ENCODE results near the gene CNKSR1. TPM values are rescaled to one million over a fixed set of nuclear protein-coding genes. Genes with fewer than 3 reads are reported as not detected.
A peak's percentile ranks its signal among the peaks of the same experiment; 100 is the strongest.

CNKSR1 gene
- 21.9 TPM for total RNA-seq

GRCh38 chr1:26177182-26177684 is at the start of gene CNKSR1:
CNKSR1 (plus strand) TSS chr1:26177491; CDS start chr1:26177548, 57 bp downstream.
- H3K9me3 ChIP-seq, result no peaks in the 10 kb centered on the region
- peak within 1 kb of the TSS; percentile 53 for H3K27ac ChIP-seq
- no peak for TF ChIP-seq POLR2AphosphoS5 (IDR thresholded peaks at IDR 0.05; ENCODE audit: insufficient read depth in 1 of 2, low read depth in 1 of 2)
- no peak for TF ChIP-seq CTCF (IDR thresholded peaks at IDR 0.05)
- no peak for TF ChIP-seq POLR2A (IDR thresholded peaks at IDR 0.05)
- no peaks in the 10 kb centered on the region for H3K27me3 ChIP-seq
- DNase-seq (ENCODE audit: extremely low spot score in 2 of 2), result no peak
- no peaks in the 10 kb centered on the region for H3K36me3 ChIP-seq
- intact Hi-C loops (cut with DNase I), result no loop called here
- H3K4me1 ChIP-seq, result peaks cover 10% of the 10 kb centered on the region
- H3K4me3 ChIP-seq, result peak within 1 kb of the TSS in 1 of 2 donors; percentile 34

GRCh38 chr1:26129778-26130177 is 47.5 kb upstream of the CNKSR1 start:
- no peak overlapping the region for H3K27ac ChIP-seq
- no peaks in the 10 kb centered on the region for H3K27me3 ChIP-seq
- TF ChIP-seq CTCF (IDR thresholded peaks at IDR 0.05) (no peak), POLR2A (IDR thresholded peaks at IDR 0.05) (no peak), POLR2AphosphoS5 (IDR thresholded peaks at IDR 0.05; ENCODE audit: insufficient read depth in 1 of 2, low read depth in 1 of 2) (no peak)
- H3K4me1 ChIP-seq, result peaks cover 26% of the 10 kb centered on the region
- intact Hi-C loops (cut with DNase I), result no loop called here
- H3K9me3 ChIP-seq, result no peaks in the 10 kb centered on the region
- no peaks in the 10 kb centered on the region for H3K36me3 ChIP-seq
- H3K4me3 ChIP-seq, result no peak overlapping the region
- no peak for DNase-seq (ENCODE audit: extremely low spot score in 2 of 2)

GRCh38 chr1:26130695-26131094 is 46.6 kb upstream of the CNKSR1 start:
- Histone ChIP-seq H3K4me1 (peaks cover 22% of the 10 kb centered on the region), H3K27me3 (no peaks in the 10 kb centered on the region), H3K36me3 (no peaks in the 10 kb centered on the region), H3K27ac (no peak overlapping the region), H3K9me3 (no peaks in the 10 kb centered on the region), H3K4me3 (no peak overlapping the region)
- TF ChIP-seq POLR2A (IDR thresholded peaks at IDR 0.05) (no peak), CTCF (IDR thresholded peaks at IDR 0.05) (no peak), POLR2AphosphoS5 (IDR thresholded peaks at IDR 0.05; ENCODE audit: insufficient read depth in 1 of 2, low read depth in 1 of 2) (no peak)
- intact Hi-C loops (cut with DNase I), result no loop called here
- DNase-seq (ENCODE audit: extremely low spot score in 2 of 2), result no peak

- H3K27ac ChIP-seq, result no peak overlapping the region
- no peaks in the 10 kb centered on the region for H3K27me3 ChIP-seq
- no peaks in the 10 kb centered on the region for H3K9me3 ChIP-seq
- H3K4me1 ChIP-seq, result peaks cover 9% of the 10 kb centered on the region
- DNase-seq (ENCODE audit: extremely low spot score in 2 of 2), result no peak
- no peaks in the 10 kb centered on the region for H3K36me3 ChIP-seq
- intact Hi-C loops (cut with DNase I), result no loop called here
- H3K4me3 ChIP-seq, result no peak overlapping the region
- TF ChIP-seq POLR2AphosphoS5 (IDR thresholded peaks at IDR 0.05; ENCODE audit: insufficient read depth in 1 of 2, low read depth in 1 of 2) (no peak), CTCF (IDR thresholded peaks at IDR 0.05) (no peak)
Observed at GRCh38 chr1:26132128-26132833, 45.0 kb upstream of the CNKSR1 start.

GRCh38 chr1:26132834-26133167 is 44.5 kb upstream of the CNKSR1 start:
- no peaks in the 10 kb centered on the region for H3K36me3 ChIP-seq
- DNase-seq (ENCODE audit: extremely low spot score in 2 of 2), result no peak
- peaks cover 8% of the 10 kb centered on the region for H3K4me1 ChIP-seq
- no peaks in the 10 kb centered on the region for H3K27me3 ChIP-seq
- H3K9me3 ChIP-seq, result no peaks in the 10 kb centered on the region
- intact Hi-C loops (cut with DNase I), result no loop called here
- H3K4me3 ChIP-seq, result no peak overlapping the region
- TF ChIP-seq POLR2A (IDR thresholded peaks at IDR 0.05), result no peak
- no peak overlapping the region for H3K27ac ChIP-seq
